Measurements from ENCODE around the gene ACOT4. TPM values are rescaled to one million over a fixed set of nuclear protein-coding genes. Genes with fewer than 3 reads are reported as not detected.

ACOT4 gene
- polyA plus RNA-seq, 3 donors, result 0.04 to 0.12 TPM; not detected in 1

DNA sequence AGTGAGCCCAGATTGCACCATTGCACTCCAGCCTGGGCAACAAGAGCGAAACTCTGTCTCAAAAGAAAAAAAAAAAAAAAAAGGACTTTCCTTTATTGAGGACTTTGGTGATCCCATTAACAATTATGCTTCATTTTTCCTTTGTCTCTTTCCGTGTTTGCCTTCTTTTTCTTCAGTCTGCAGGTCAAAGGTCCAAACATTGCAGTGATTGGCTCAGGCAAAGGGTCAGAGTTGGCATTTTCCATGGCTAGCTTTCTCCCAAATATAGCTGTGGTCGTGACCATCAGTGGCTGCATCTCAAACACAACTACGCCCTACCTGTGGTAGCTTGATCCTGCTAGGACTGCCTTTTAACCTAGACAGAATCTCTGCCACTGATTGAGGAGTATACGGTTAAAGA, 46.2 kb downstream of the ACOT4 start:
- Histone ChIP-seq H3K79me2 (ENCODE audit: insufficient read depth, low read length) (no peaks in the 10 kb centered on the region), H4K20me1 (ENCODE audit: insufficient read depth, low read length) (no peaks in the 10 kb centered on the region), H2AFZ (ENCODE audit: insufficient read depth, low read depth, low read length, poor library complexity, severe bottlenecking) (no peak overlapping the region), H3K4me3 (replicated peaks in 1 of 3; ENCODE audit: low read depth in 2 of 3, low read length in 3 of 3) (no peak overlapping the region), H3K4me1 (ENCODE audit: control insufficient read depth in 1 of 2, insufficient read depth in 2 of 2, low read length in 2 of 2) (peaks cover 15% of the 10 kb centered on the region in 2 donors), H3K9me3 (replicated peaks in 1 of 2; ENCODE audit: control insufficient read depth in 1 of 2, insufficient read depth in 1 of 2, low read length in 2 of 2) (no peaks in the 10 kb centered on the region), H3K9ac (ENCODE audit: insufficient read depth, low read length, poor library complexity, severe bottlenecking) (no peak overlapping the region), H3K27me3 (ENCODE audit: control insufficient read depth in 2 of 2, insufficient read depth in 2 of 2, low read length in 2 of 2) (peaks cover 0 to 23% of the 10 kb centered on the region in 2 donors), H3K36me3 (replicated peaks in 1 of 2; ENCODE audit: control insufficient read depth in 1 of 2, insufficient read depth in 2 of 2, low read length in 2 of 2) (no peaks in the 10 kb centered on the region), H3K27ac (ENCODE audit: low read depth in 1 of 2, low read length in 2 of 2) (no peak overlapping the region), H3K4me2 (replicated peaks; ENCODE audit: extremely low read depth, low read length, poor library complexity, severe bottlenecking) (no peak overlapping the region)
- no peak overlapping the region for H3K27ac Mint-ChIP-seq
- peaks cover 9% of the 10 kb centered on the region for H3K4me1 Mint-ChIP-seq
- peaks cover 0 to 2% (median 0%) of the 10 kb centered on the region in 7 donors for H3K9me3 Mint-ChIP-seq
- WGBS (ENCODE audit: insufficient coverage), result 91% methylated on average over 4 of the region's 5 CpGs
- H3K27me3 Mint-ChIP-seq (ENCODE audit: low read depth in 3 of 3), result peaks cover 15 to 29% (median 25%) of the 10 kb centered on the region in 3 donors
- no peaks in the 10 kb centered on the region for H3K36me3 Mint-ChIP-seq
- intact Hi-C loops (cut with micrococcal nuclease), result loop anchor here in 1 of 2 donors (10.0 kb wide), 1 partner anchor 343 kb away; no protein-coding TSS in a partner anchor
- TF ChIP-seq, protein P1, sequence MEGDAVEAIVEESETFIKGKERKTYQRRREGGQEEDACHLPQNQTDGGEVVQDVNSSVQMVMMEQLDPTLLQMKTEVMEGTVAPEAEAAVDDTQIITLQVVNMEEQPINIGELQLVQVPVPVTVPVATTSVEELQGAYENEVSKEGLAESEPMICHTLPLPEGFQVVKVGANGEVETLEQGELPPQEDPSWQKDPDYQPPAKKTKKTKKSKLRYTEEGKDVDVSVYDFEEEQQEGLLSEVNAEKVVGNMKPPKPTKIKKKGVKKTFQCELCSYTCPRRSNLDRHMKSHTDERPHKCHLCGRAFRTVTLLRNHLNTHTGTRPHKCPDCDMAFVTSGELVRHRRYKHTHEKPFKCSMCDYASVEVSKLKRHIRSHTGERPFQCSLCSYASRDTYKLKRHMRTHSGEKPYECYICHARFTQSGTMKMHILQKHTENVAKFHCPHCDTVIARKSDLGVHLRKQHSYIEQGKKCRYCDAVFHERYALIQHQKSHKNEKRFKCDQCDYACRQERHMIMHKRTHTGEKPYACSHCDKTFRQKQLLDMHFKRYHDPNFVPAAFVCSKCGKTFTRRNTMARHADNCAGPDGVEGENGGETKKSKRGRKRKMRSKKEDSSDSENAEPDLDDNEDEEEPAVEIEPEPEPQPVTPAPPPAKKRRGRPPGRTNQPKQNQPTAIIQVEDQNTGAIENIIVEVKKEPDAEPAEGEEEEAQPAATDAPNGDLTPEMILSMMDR (IDR thresholded peaks at IDR 0.05), result no peak
- DNase-seq, result no peak
- H3K4me3 Mint-ChIP-seq, result no peak overlapping the region

DNA sequence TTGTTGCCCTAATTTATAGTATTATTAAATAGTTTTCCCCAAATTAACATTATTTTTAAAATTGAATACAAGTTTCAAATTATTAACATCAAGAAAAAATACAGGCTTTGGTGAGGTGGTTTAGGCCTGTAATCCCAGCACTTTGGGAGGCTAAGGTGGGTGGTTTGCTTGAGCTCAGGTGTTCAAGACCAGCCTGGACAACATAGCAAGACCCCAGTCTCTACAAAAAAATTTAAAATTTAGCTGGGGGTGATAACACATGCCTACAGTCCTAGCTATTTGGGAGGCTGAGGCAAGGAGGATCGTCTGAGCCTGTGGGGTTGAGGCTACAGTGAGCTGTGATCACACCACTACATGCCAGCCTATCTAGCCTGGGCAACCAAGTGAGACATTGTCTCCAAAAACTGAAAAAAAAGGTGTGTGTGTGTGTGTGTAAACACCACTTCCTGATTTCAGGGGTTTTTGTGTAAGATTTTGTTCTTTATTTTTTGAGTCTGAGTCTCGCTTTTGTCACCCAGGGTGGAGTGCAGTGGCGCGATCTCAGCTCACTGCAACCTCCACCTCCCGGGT, 49.2 kb downstream of the ACOT4 start:
- no peak for DNase-seq
- Histone ChIP-seq H3K4me1 (ENCODE audit: control insufficient read depth in 1 of 2, insufficient read depth in 2 of 2, low read length in 2 of 2) (peaks cover 12 to 17% of the 10 kb centered on the region in 2 donors), H3K4me3 (replicated peaks in 1 of 3; ENCODE audit: low read depth in 2 of 3, low read length in 3 of 3) (no peak overlapping the region), H3K27ac (ENCODE audit: low read depth in 1 of 2, low read length in 2 of 2) (no peak overlapping the region), H3K9ac (ENCODE audit: insufficient read depth, low read length, poor library complexity, severe bottlenecking) (no peak overlapping the region), H2AFZ (ENCODE audit: insufficient read depth, low read depth, low read length, poor library complexity, severe bottlenecking) (no peak overlapping the region), H3K79me2 (ENCODE audit: insufficient read depth, low read length) (no peaks in the 10 kb centered on the region), H3K27me3 (ENCODE audit: control insufficient read depth in 2 of 2, insufficient read depth in 2 of 2, low read length in 2 of 2) (peaks cover 0 to under 1% of the 10 kb centered on the region in 2 donors), H3K4me2 (replicated peaks; ENCODE audit: extremely low read depth, low read length, poor library complexity, severe bottlenecking) (no peak overlapping the region), H4K20me1 (ENCODE audit: insufficient read depth, low read length) (no peaks in the 10 kb centered on the region), H3K9me3 (replicated peaks in 1 of 2; ENCODE audit: control insufficient read depth in 1 of 2, insufficient read depth in 1 of 2, low read length in 2 of 2) (no peaks in the 10 kb centered on the region), H3K36me3 (replicated peaks in 1 of 2; ENCODE audit: control insufficient read depth in 1 of 2, insufficient read depth in 2 of 2, low read length in 2 of 2) (no peaks in the 10 kb centered on the region)
- TF ChIP-seq, protein P1 (IDR thresholded peaks at IDR 0.05), result no peak
- Mint-ChIP-seq H3K4me1 (peaks cover 13% of the 10 kb centered on the region), H3K4me3 (no peak overlapping the region), H3K9me3 (no peaks in the 10 kb centered on the region), H3K27me3 (ENCODE audit: low read depth in 3 of 3) (peaks cover 0 to 8% (median 5%) of the 10 kb centered on the region in 3 donors), H3K36me3 (no peaks in the 10 kb centered on the region), H3K27ac (no peak overlapping the region)
- intact Hi-C loops (cut with micrococcal nuclease), result no loop called here
- no CpG with 5 or more reads among the region's 5 CpGs for WGBS (ENCODE audit: insufficient coverage)

Measured in CD14-positive monocyte (primary cell).